Bone marrow (tissue), 2 donors: ENCODE results near the gene NTRK1.

Source experiments
- DNase-seq, 2 donors: peaks; one replicate each; lab custom pipeline; 2025; lab: John Stamatoyannopoulos, UW

NTRK1 gene

GRCh38 chr1:156881101-156881500 is 20.4 kb downstream of the NTRK1 start:
- no peak for DNase-seq

GRCh38 chr1:156881663-156882062 is 21.0 kb downstream of the NTRK1 start:
- DNase-seq: no peak

GRCh38 chr1:156882543-156882942 is 21.9 kb downstream of the NTRK1 start:
- DNase-seq: no peak

GRCh38 chr1:156883919-156884318 is 23.3 kb downstream of the NTRK1 start:
- no peak for DNase-seq

GRCh38 chr1:156884560-156885184 is 24.0 kb downstream of the NTRK1 start:
- DNase-seq: no peak

GRCh38 chr1:156885314-156885713 is 24.6 kb downstream of the NTRK1 start:
- no peak for DNase-seq

- no peak for DNase-seq
These were observed 25.3 kb downstream of the NTRK1 start for GRCh38 chr1:156885880-156886355.

GRCh38 chr1:156886583-156887281 is 26.1 kb downstream of the NTRK1 start:
- no peak for DNase-seq

- DNase-seq: no peak
These were observed 26.7 kb downstream of the NTRK1 start for GRCh38 chr1:156887317-156887716.

GRCh38 chr1:156887734-156888133 is 27.1 kb downstream of the NTRK1 start:
- no peak for DNase-seq

- peak; percentile 13 to 44 for DNase-seq
These were observed 29.3 kb downstream of the NTRK1 start for GRCh38 chr1:156889802-156890580.

GRCh38 chr1:156892190-156893047 is 31.8 kb downstream of the NTRK1 start:
- peak; percentile 70 to 75 for DNase-seq

- DNase-seq: no peak
These were observed 32.6 kb downstream of the NTRK1 start, which contains the start of gene PEAR1 for GRCh38 chr1:156893048-156893953. PEAR1 (plus strand) TSS chr1:156893718; CDS start chr1:156903927, 10,209 bp downstream.

GRCh38 chr1:156894001-156894400 is 33.3 kb downstream of the NTRK1 start:
- DNase-seq: no peak

- no peak for DNase-seq
These were observed 34.2 kb downstream of the NTRK1 start for GRCh38 chr1:156894711-156895454.

- DNase-seq: no peak
These were observed 34.8 kb downstream of the NTRK1 start for GRCh38 chr1:156895455-156895812.

GRCh38 chr1:156895927-156896326 is 35.3 kb downstream of the NTRK1 start:
- no peak for DNase-seq

- DNase-seq: no peak
These were observed 35.9 kb downstream of the NTRK1 start for GRCh38 chr1:156896490-156897033.

- no peak for DNase-seq
These were observed 36.6 kb downstream of the NTRK1 start for GRCh38 chr1:156897078-156897825.
